Uterus (tissue), 4 donors: ENCODE data around the gene ASPSCR1. TPM values are rescaled to one million over a fixed set of nuclear protein-coding genes. Genes with fewer than 3 reads are reported as not detected.

ENCODE experiments used
- DNase-seq, 2 donors: peaks; one replicate each; pipeline ENCODE4 v3.0.0-alpha.2; 2019 to 2020
- H3K27ac ChIP-seq, 2 donors: fragments of 200-600 bp; sonication (generic); 1 replicate in 1 of 2; 2 replicates in 1 of 2; pipeline ENCODE4 v1.5.1; 2016 to 2018
- H3K27me3 ChIP-seq, 2 donors: fragments of 200-600 bp; sonication (generic); one replicate each; pipeline ENCODE4 v1.5.1; 2018 to 2019; ENCODE audit warnings: control low read depth in 1 of 2
- H3K36me3 ChIP-seq, 2 donors: fragments of 200-600 bp; sonication (generic); one replicate each; pipeline ENCODE4 v1.5.1; 2019; ENCODE audit warnings: control low read depth in 1 of 2
- H3K4me1 ChIP-seq, 2 donors: fragments of 200-600 bp; sonication (generic); one replicate each; pipeline ENCODE4 v1.5.1; 2018 to 2019; ENCODE audit warnings: control low read depth in 1 of 2
- H3K4me3 ChIP-seq, 2 donors: fragments of 200-600 bp; sonication (generic); 1 replicate in 1 of 2; 2 replicates in 1 of 2; pipeline ENCODE4 v1.5.1; 2018 to 2019; ENCODE audit warnings: mild to moderate bottlenecking in 1 of 2
- H3K9me3 ChIP-seq, 2 donors: fragments of 200-600 bp; sonication (generic); one replicate each; pipeline ENCODE4 v1.5.1; 2019; ENCODE audit warnings: control low read depth in 1 of 2
- CTCF ChIP-seq, 4 experiments: fragments of 200-600 bp in 2 of 4; fragments of 450-650 bp in 2 of 4; sonication (generic) in 2 of 4; IDR thresholded peaks; one replicate each; pipeline ENCODE4 v1.5.1; 2016 to 2019; ENCODE audit warnings: antibody characterized with exemption in 4 of 4, mild to moderate bottlenecking in 2 of 4, moderate library complexity in 1 of 4
- POLR2A ChIP-seq, 2 donors: fragments of 450-650 bp; IDR thresholded peaks; one replicate each; pipeline ENCODE4 v1.6.1; 2016; ENCODE audit warnings: antibody characterized with exemption in 2 of 2, mild to moderate bottlenecking in 1 of 2, moderate library complexity in 1 of 2
- intact Hi-C: fragments of 100-400 bp; cut with DNase I; formaldehyde crosslinking; loops from one replicate; pipeline ENCODE4 v1.15.1; 2023; ENCODE audit warnings: low total_unique reads
- total RNA-seq, 4 donors: library from RNA; depleted of rRNA in 3 of 4; stranded (reverse); fragments of >200 nt in 3 of 4; gene quantifications; one replicate each; pipeline versions ENCODE4 v1.1.0 to v1.2.4, GENCODE V29; 2014 to 2023
- donor health status: DM: yes; HTN: yes; CAD: no.

Gene ASPSCR1
- total RNA-seq, 4 donors from 2014 or later, result 3.5 to 34.2 (median 13.6) TPM

- Histone ChIP-seq H3K4me1 (peaks cover 0 to 10% of the 10 kb centered on the region in 2 donors), H3K4me3 (no peak overlapping the region), H3K9me3 (no peaks in the 10 kb centered on the region), H3K27ac (no peak overlapping the region), H3K36me3 (no peaks in the 10 kb centered on the region), H3K27me3 (no peaks in the 10 kb centered on the region)
- intact Hi-C loops, result no loop called here
- TF ChIP-seq CTCF (IDR thresholded peaks at IDR 0.05) (no peak), POLR2A (IDR thresholded peaks at IDR 0.05) (no peak)
- DNase-seq, result no peak
Measured at GRCh38 chr17:82008941-82009405, 31.5 kb downstream of the ASPSCR1 start.

GRCh38 chr17:82009413-82009812, 32.0 kb downstream of the ASPSCR1 start:
- intact Hi-C loops, result no loop called here
- DNase-seq, result no peak
- Histone ChIP-seq H3K4me3 (no peak overlapping the region), H3K9me3 (no peaks in the 10 kb centered on the region), H3K4me1 (peaks cover 0 to 5% of the 10 kb centered on the region in 2 donors), H3K27ac (no peak overlapping the region), H3K27me3 (no peaks in the 10 kb centered on the region), H3K36me3 (no peaks in the 10 kb centered on the region)
- TF ChIP-seq CTCF (IDR thresholded peaks at IDR 0.05), result no peak
- TF ChIP-seq POLR2A (IDR thresholded peaks at IDR 0.05), result no peak

GRCh38 chr17:82010575-82011525, 33.4 kb downstream of the ASPSCR1 start:
- Histone ChIP-seq H3K27ac (no peak overlapping the region), H3K4me3 (no peak overlapping the region), H3K9me3 (no peaks in the 10 kb centered on the region), H3K27me3 (no peaks in the 10 kb centered on the region), H3K4me1 (no peaks in the 10 kb centered on the region), H3K36me3 (no peaks in the 10 kb centered on the region)
- intact Hi-C loops, result no loop called here
- no peak for DNase-seq
- no peak for TF ChIP-seq POLR2A (IDR thresholded peaks at IDR 0.05)

GRCh38 chr17:82011617-82012187, 34.3 kb downstream of the ASPSCR1 start:
- no peak overlapping the region for H3K4me3 ChIP-seq

GRCh38 chr17:82012261-82012639, 34.8 kb downstream of the ASPSCR1 start:
- intact Hi-C loops, result no loop called here
- H3K4me3 ChIP-seq, result no peak overlapping the region
- TF ChIP-seq CTCF (IDR thresholded peaks at IDR 0.05), result no peak
- TF ChIP-seq POLR2A (IDR thresholded peaks at IDR 0.05), result no peak
- no peak for DNase-seq
- H3K4me1 ChIP-seq, result no peaks in the 10 kb centered on the region
- peak overlapping the region; percentile 65 to 71 for H3K27ac ChIP-seq
- no peaks in the 10 kb centered on the region for H3K27me3 ChIP-seq
- H3K9me3 ChIP-seq, result no peaks in the 10 kb centered on the region
- no peaks in the 10 kb centered on the region for H3K36me3 ChIP-seq

More at GRCh38 chr17:82011617-82012187, 34.3 kb downstream of the ASPSCR1 start:
- Histone ChIP-seq H3K4me1 (no peaks in the 10 kb centered on the region), H3K36me3 (no peaks in the 10 kb centered on the region), H3K27me3 (no peaks in the 10 kb centered on the region), H3K9me3 (no peaks in the 10 kb centered on the region), H3K27ac (peak overlapping the region in 1 of 2 donors; percentile 65)
- intact Hi-C loops, result no loop called here
- no peak for DNase-seq
- TF ChIP-seq CTCF (IDR thresholded peaks at IDR 0.05), result no peak
- no peak for TF ChIP-seq POLR2A (IDR thresholded peaks at IDR 0.05)
